HG02763 (cell line): ENCODE measurements around the gene GNAO1.

Experiments
- ATAC-seq: cut with Tn5 transposase; IDR thresholded peaks from one replicate; pipeline ENCODE4 v1.9.1; 2021; ENCODE audit warnings: mild to moderate bottlenecking, moderate library complexity; ENCODE audit not compliant: unreplicated experiment

Gene GNAO1

DNA sequence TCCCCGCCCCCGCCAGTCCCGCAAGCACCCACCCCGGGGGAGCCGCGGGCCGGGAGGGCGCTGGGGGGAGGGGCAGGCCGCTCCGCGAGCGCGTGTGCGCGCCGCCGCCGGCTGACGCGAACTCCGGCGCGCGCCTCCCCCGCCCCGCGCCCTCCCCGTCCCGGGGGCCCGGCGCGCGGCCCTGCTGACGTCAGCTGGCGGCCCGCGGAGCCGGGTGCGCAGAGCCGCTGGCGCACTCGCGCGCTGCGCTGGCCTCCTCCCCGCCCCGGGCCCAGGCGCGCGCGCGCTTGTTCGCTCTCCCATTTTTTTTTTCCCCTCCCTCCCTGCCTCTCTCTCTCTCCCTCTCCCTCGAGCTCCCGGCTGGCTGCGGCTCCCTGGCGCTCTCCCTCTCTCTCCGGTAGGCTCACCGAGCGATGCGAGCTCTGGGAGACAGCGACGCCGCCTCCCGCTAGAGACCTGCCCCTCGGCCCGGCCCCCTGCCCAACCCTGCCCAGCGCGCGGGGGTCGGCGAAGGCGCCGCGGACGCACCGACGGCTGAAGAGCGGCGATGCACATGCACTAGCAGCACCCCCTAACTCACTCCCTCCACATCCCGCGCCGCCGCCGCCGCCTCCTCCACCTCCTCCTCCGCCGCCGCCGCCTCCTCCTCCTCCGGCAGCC lies at the start of gene GNAO1:
Gene GNAO1, plus strand, starts transcription at position 334 of the 660 bp plus-strand sequence. CDS start 747 bp downstream, outside the sequence.
- ATAC-seq: no peak

GRCh38 chr16:56143666-56144065 lies 47.6 kb upstream of the GNAO1 start:
- ATAC-seq: no peak

DNA sequence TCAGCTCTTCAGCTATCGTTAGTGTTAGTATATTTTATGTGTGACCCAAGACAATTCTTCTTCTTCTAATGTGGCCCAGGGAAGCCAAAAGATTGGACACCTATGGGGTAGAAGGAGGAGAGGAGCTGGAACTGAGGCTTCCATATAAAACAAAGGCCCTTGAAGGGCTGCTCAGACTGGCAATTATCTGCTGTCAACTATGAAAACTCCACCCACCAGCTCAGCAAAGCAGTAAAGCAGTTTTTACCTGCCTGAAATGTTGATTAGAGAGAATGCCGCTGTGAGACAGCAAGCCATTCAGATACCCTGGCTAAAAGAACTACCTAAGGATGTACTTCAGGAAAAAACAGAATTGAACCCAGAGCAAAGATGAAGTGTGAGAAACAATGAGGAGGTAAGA lies 45.9 kb upstream of the GNAO1 start:
- no peak for ATAC-seq

DNA sequence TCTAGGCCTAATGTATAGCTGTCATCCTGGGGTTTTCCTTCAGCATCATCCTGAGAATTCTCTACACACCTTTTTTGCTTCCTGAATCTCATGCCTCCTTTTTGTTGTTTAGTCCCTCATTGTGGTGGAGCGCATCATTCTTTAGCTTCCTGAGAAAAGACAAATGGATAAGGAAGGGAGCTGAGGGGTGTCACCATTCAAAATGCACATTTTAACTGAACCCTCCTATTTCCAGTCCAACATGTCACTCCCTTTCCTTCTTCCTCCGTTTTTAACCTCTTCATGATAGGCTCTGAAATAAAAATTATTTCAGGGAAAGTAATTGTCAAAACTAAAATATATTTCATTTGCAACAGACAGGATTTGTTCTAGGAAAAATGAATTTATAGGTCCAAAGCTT lies 39.7 kb upstream of the GNAO1 start:
- ATAC-seq: no peak

DNA sequence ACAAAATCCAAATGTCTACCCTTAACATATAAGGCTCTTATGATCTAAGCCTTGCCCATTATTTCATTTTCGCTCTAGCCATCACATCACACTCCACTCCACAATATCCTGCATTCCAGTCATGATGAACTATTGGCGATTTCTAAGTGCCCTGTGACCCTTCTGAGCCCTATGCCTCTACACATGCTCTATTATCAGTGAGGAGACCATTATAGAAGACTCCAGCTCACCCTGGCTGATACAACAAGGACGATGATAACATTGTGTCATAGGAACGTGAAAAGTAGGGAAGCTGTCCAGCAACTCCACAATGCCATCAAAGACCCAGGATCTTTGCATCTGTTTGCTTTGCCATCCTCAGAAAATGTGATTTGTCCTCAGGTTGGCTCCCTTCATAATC lies 29.6 kb upstream of the GNAO1 start:
- ATAC-seq: no peak

GRCh38 chr16:56163089-56163488 lies 28.2 kb upstream of the GNAO1 start:
- no peak for ATAC-seq

GRCh38 chr16:56163938-56164337 lies 27.4 kb upstream of the GNAO1 start:
- no peak for ATAC-seq

DNA sequence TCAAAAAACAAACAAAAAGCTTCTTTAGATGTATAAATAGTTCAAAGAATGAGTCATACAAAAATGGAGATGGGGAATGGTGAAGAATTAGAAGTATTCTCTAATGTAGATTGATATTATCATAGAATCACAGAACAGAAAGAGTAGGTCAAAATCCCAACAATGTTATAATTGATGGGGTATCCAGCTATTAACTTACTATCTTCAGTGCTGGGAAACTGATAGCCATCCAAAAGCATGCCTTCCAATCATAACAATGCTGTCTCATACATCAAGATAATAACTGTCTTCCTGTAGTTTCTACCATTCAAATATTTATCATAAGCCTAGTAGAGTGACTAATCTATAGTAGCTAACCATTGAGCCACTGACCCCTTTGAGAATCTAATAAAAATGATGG lies 26.7 kb upstream of the GNAO1 start:
- no peak for ATAC-seq

GRCh38 chr16:56174411-56174810 lies 16.9 kb upstream of the GNAO1 start:
- ATAC-seq: no peak

GRCh38 chr16:56181401-56181800 lies 9.9 kb upstream of the GNAO1 start:
- no peak for ATAC-seq

- ATAC-seq: no peak
Measured at GRCh38 chr16:56183266-56183665, 8.0 kb upstream of the GNAO1 start.

DNA sequence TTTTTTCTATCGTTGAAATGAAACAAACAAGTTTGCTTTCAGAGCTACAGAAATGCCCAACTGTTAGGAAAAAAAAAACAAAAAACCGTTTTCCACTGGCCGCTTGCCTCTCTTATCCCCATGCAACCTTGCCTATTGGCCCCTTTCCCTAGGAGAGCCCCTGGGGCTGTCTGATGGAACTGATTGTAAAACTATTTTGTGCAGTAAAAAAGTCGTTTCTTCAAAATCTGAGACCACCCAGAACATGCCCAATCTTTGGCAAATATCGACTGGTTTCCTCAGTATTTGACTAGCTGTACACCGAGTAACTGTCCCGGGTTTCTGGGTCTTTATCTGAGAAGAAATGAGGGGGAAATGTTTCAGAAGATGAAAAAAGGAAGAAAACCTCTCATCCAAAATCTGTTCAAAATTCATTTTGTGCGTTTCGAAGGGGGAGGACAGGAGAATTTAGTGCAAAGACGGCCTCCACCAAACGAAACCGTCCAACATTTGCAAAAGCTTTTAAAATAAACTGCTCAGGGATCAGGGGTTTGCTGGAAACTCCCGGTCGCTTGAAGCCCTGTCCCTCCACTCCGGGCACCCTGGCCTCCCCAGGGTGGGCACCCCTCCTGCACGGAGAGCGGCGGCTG lies 1.1 kb upstream of the GNAO1 start:
- ATAC-seq: no peak

- no peak for ATAC-seq
Measured at GRCh38 chr16:56190677-56191155, 573 bp upstream of the GNAO1 start.

DNA sequence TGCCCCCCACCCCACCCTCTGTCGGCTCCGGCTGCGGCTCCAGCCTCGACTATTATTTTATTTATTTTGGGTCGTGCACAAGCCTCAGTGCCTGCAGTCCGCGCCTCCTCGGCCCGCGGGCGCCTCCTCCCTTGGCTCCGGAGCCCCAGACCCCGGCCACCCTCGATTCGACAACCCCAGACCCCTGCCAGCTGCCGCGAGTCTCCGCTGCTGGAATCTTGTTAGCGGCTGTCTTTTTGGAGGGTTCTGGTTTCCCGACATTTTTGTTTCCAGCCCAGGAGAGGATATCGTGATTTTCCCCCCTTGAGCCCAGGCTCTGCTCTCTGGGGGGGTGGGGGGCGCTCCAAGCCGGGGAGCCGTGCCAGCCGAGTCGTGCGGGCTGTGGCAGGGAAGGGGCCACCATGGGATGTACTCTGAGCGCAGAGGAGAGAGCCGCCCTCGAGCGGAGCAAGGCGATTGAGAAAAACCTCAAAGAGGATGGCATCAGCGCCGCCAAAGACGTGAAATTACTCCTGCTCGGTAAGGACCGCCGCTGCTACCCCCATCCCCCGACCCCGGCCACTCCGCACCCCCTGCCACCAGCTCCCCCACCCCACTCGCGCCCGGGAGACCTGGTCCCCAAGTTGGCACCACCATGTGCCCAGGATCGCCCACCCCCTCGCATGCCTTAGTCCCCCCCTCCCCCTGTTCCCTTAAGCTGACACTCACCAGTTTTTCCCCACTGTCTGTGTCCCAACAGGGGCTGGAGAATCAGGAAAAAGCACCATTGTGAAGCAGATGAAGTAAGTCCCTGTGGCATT lies 746 bp downstream of the GNAO1 start:
- no peak for ATAC-seq

- ATAC-seq: no peak
Measured at GRCh38 chr16:56192635-56192945, 1.3 kb downstream of the GNAO1 start.

DNA sequence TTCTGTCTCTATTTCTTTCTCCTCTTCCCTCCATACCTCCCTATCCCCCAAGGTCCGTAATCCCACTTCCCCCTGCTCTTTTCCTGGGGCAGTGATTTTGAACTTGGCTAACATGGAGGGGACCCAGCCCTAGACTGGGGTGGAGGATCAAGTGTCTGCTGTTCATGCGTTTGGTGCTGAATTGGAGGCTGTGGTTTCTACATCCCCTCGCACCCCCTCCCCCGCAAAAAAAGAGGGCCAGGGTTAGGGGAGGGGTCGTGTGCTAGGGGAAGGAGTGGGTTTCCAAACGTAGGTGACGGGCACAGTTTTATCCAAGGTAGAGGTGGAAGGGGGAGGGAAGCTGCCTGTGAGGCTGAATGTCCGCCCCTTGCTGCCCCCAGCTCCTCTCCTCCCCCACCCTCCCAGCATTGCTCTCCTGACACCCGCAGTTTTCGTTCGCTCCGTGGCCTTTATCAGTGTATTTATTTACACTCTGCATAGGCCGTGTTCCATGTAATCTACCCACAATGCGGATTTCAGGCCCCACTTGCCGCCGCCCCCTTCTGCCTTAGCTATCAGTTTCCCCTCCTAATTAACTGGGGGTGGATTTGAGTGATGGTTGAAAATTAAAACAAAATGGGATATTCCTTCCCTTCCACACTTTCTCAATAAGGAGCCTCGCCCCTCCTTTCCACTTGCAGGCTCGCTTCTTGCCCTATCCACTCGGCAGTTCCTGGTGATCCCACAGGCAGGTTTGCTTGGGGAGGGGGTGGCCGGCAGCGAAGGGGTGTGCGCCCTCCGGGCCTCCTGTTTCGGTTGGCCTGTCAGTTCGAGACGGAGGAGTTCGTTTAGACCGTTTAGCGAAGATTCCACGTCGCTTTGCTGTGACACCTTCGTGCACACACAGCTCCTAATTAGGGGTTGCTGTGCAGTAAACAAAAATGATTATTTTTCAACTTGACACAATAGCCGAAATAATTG lies 2.0 kb downstream of the GNAO1 start:
- ATAC-seq: no peak

DNA sequence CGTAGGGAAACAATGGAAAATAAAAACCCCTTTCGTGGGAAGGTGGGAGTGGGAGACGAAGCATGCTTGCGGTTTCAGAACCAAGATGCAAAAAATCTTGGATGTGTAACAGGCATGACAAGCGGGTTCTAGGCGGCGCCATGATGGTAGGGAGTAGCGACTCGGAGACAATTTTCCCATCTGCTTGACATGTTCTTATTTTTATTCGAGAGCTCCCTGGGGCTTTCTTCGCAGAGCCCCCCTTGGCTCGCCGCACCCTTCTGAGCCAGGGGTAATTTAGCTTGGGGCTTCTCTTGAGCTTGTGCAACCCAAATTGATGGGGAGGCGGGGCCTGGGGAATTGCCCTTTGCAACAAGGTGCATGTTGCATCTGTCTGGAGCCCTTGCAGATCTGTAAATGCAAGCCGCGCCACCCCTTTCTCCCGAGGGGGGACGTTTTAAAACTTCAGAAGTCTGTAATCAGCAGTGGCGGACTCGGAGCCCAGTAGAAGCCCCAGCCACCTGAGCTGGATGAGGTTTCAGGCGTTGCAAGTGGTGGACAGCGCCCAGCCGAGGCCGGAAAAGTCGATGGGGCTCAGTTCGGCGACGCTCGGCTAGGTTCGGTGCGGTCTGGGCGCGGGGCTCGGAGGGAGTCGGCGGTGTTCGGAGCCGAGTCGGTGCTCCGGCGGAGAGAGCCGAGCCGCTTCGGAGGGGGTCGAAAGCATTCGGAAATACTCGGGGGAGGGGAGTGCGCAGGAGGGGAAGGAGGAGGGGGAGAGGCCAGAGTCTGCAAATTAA lies 2.9 kb downstream of the GNAO1 start:
- no peak for ATAC-seq

- ATAC-seq: no peak
Measured at GRCh38 chr16:56195151-56195550, 3.9 kb downstream of the GNAO1 start.

DNA sequence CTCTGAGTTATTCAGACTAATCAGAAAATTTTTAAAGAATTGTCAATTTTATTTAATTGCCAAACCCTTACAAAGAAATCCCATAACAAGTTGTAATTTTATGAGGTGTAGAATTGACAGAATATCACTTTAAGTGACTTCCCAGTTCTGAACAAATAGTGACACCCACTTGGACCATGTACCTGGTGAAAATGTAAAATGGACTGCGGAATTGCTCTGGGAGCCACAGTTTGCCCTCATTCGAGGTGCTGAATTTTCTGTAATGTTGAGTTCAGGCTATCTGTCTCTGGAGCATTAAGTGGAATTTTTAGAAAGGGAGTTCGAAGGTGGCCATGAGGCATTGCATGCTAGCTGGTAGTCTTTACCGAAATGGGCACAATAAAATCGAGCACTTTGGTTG lies 5.1 kb downstream of the GNAO1 start:
- no peak for ATAC-seq
